HepG2 (cell line): Measurements from ENCODE around the gene OTUB2. TPM values are rescaled to one million over a fixed set of nuclear protein-coding genes. Genes with fewer than 3 reads are reported as not detected.

Experiments
- ASH2L ChIP-seq: fragments of 300-600, 200-600 bp; sonication (generic); IDR thresholded peaks from 2 replicates; pipeline ENCODE4 v1.7.0; 2017; ENCODE audit warnings: low read depth, mild to moderate bottlenecking, moderate library complexity, mixed read lengths, low read length; ENCODE audit not compliant: insufficient read length
- GABPB1 ChIP-seq: IDR thresholded peaks from 2 replicates; pipeline ENCODE4 v1.6.1; 2016; ENCODE audit warnings: mild to moderate bottlenecking, missing genetic modification reagents, moderate library complexity, missing compliant biosample characterization
- KLF12 ChIP-seq: sonication (generic); formaldehyde crosslinking; IDR thresholded peaks from 2 replicates; pipeline ENCODE4 v1.4.0; 2020; ENCODE audit warnings: missing genetic modification reagents, borderline replicate concordance
- MED1 ChIP-seq: sonication (generic); formaldehyde crosslinking; IDR thresholded peaks from 2 replicates; pipeline ENCODE4 v1.4.0; 2020; ENCODE audit warnings: missing genetic modification reagents
- PRPF4 ChIP-seq: fragments of 200-400 bp; formaldehyde crosslinking; IDR thresholded peaks from 2 replicates; pipeline ENCODE4 v1.6.1; 2016; ENCODE audit warnings: low read length, low read depth; ENCODE audit not compliant: poor library complexity, severe bottlenecking
- SP4 ChIP-seq: sonication (generic); formaldehyde crosslinking; IDR thresholded peaks from 2 replicates; pipeline ENCODE4 v1.8.1; 2023; ENCODE audit warnings: mild to moderate bottlenecking, missing genetic modification reagents
- ZNF644 ChIP-seq: IDR thresholded peaks from 2 replicates; pipeline ENCODE4 v1.6.1; 2016; ENCODE audit warnings: low read depth
- ZZZ3 ChIP-seq: sonication (generic); formaldehyde crosslinking; IDR thresholded peaks from 2 replicates; pipeline ENCODE4 v1.4.0; 2020; ENCODE audit warnings: missing genetic modification reagents, mild to moderate bottlenecking, borderline replicate concordance
- polyA plus RNA-seq, 8 experiments: library from polyadenylated mRNA; depleted of rRNA in 3 of 8; stranded (reverse) in 7 of 8; unstranded in 1 of 8; fragments of >200 nt; fragmentation: Illumina TruSeq in 4 of 8; extraction: Trizol in 4 of 8; gene quantifications; 2 replicates each; pipeline versions ENCODE4 v1.2.1 to v1.2.3, GENCODE V29; 2011 to 2016; ENCODE audit warnings: low read depth in 4 of 8, missing spikeins in 1 of 8, mixed read lengths in 1 of 8; ENCODE audit not compliant: insufficient read depth in 1 of 8
- total RNA-seq, 5 experiments: library from RNA; depleted of rRNA; stranded (reverse); fragments of >200 nt; fragmentation: Illumina TruSeq; extraction: Trizol; gene quantifications; 2 replicates each; pipeline ENCODE4 v1.2.3, GENCODE V29; 2016; ENCODE audit warnings: low read depth in 1 of 5
- TF ChIP-seq, protein P1 (sequence below): sonication (generic); formaldehyde crosslinking; IDR thresholded peaks from 2 replicates; pipeline ENCODE4 v1.4.0; 2020; ENCODE audit warnings: missing genetic modification reagents
- TF ChIP-seq, protein P2 (sequence below): sonication (generic); formaldehyde crosslinking; IDR thresholded peaks from 2 replicates; pipeline ENCODE4 v1.4.0; 2020; ENCODE audit warnings: missing genetic modification reagents
- TF ChIP-seq, protein P3 (sequence below): sonication (generic); formaldehyde crosslinking; IDR thresholded peaks from 2 replicates; pipeline ENCODE4 v1.4.0; 2020; ENCODE audit warnings: missing genetic modification reagents, borderline replicate concordance
- TF ChIP-seq, protein P4 (sequence below), 2 experiments: IDR thresholded peaks; 2 replicates each; pipeline ENCODE4 v1.6.1; 2011 to 2012; ENCODE audit warnings: low read length in 2 of 2, borderline replicate concordance in 1 of 2, low read depth in 1 of 2, mild to moderate bottlenecking in 1 of 2, moderate library complexity in 1 of 2
- TF ChIP-seq, protein P5 (sequence below): sonication (generic); formaldehyde crosslinking; IDR thresholded peaks from 2 replicates; pipeline ENCODE4 v1.8.0; 2022; ENCODE audit warnings: mild to moderate bottlenecking, missing genetic modification reagents

The OTUB2 gene
- total and polyA plus RNA-seq, 2 of the 13 experiments (the other 11 are each of a cell fraction or from before 2014, with no cell fraction given) = 2.2 to 2.4 TPM

DNA sequence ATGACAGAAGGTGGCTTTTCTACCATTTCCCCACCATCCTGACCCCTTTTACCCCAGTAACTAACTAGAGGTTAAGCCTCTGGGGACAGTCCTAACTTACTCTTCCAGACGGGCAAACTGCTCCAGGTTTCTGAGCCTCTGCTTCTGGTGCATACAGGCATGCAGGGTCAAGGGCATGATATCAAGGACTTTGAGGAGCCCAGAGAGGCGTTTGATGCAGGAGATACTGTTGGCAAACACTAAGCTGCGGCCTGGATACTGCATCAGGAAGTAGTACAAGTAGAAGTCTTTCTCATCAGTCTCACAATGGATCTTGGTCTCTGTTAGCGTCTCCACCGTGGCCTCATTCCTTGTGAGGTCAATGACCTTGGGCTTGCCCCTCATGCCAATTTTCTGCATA, 33.9 kb downstream of the OTUB2 start (continued):
- TF ChIP-seq, protein P1, sequence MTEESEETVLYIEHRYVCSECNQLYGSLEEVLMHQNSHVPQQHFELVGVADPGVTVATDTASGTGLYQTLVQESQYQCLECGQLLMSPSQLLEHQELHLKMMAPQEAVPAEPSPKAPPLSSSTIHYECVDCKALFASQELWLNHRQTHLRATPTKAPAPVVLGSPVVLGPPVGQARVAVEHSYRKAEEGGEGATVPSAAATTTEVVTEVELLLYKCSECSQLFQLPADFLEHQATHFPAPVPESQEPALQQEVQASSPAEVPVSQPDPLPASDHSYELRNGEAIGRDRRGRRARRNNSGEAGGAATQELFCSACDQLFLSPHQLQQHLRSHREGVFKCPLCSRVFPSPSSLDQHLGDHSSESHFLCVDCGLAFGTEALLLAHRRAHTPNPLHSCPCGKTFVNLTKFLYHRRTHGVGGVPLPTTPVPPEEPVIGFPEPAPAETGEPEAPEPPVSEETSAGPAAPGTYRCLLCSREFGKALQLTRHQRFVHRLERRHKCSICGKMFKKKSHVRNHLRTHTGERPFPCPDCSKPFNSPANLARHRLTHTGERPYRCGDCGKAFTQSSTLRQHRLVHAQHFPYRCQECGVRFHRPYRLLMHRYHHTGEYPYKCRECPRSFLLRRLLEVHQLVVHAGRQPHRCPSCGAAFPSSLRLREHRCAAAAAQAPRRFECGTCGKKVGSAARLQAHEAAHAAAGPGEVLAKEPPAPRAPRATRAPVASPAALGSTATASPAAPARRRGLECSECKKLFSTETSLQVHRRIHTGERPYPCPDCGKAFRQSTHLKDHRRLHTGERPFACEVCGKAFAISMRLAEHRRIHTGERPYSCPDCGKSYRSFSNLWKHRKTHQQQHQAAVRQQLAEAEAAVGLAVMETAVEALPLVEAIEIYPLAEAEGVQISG (CRISPR knock-in tag) = 0 out of 2 replicates have a peak, but pooled peaks have one; percentile 21
- TF ChIP-seq GABPB1 (CRISPR knock-in tag) (no peak), ASH2L (peak; percentile 32), SP4 (CRISPR knock-in tag) (no peak), MED1 (CRISPR knock-in tag) (0 out of 2 replicates have a peak, but pooled peaks have one; percentile 44), ZNF644 (CRISPR knock-in tag) (no peak), ZZZ3 (no peak), KLF12 (no peak), PRPF4 (no peak)
- TF ChIP-seq, protein P2, sequence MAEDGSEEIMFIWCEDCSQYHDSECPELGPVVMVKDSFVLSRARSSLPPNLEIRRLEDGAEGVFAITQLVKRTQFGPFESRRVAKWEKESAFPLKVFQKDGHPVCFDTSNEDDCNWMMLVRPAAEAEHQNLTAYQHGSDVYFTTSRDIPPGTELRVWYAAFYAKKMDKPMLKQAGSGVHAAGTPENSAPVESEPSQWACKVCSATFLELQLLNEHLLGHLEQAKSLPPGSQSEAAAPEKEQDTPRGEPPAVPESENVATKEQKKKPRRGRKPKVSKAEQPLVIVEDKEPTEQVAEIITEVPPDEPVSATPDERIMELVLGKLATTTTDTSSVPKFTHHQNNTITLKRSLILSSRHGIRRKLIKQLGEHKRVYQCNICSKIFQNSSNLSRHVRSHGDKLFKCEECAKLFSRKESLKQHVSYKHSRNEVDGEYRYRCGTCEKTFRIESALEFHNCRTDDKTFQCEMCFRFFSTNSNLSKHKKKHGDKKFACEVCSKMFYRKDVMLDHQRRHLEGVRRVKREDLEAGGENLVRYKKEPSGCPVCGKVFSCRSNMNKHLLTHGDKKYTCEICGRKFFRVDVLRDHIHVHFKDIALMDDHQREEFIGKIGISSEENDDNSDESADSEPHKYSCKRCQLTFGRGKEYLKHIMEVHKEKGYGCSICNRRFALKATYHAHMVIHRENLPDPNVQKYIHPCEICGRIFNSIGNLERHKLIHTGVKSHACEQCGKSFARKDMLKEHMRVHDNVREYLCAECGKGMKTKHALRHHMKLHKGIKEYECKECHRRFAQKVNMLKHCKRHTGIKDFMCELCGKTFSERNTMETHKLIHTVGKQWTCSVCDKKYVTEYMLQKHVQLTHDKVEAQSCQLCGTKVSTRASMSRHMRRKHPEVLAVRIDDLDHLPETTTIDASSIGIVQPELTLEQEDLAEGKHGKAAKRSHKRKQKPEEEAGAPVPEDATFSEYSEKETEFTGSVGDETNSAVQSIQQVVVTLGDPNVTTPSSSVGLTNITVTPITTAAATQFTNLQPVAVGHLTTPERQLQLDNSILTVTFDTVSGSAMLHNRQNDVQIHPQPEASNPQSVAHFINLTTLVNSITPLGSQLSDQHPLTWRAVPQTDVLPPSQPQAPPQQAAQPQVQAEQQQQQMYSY (CRISPR knock-in tag) = peak; percentile 98
- TF ChIP-seq, protein P3, sequence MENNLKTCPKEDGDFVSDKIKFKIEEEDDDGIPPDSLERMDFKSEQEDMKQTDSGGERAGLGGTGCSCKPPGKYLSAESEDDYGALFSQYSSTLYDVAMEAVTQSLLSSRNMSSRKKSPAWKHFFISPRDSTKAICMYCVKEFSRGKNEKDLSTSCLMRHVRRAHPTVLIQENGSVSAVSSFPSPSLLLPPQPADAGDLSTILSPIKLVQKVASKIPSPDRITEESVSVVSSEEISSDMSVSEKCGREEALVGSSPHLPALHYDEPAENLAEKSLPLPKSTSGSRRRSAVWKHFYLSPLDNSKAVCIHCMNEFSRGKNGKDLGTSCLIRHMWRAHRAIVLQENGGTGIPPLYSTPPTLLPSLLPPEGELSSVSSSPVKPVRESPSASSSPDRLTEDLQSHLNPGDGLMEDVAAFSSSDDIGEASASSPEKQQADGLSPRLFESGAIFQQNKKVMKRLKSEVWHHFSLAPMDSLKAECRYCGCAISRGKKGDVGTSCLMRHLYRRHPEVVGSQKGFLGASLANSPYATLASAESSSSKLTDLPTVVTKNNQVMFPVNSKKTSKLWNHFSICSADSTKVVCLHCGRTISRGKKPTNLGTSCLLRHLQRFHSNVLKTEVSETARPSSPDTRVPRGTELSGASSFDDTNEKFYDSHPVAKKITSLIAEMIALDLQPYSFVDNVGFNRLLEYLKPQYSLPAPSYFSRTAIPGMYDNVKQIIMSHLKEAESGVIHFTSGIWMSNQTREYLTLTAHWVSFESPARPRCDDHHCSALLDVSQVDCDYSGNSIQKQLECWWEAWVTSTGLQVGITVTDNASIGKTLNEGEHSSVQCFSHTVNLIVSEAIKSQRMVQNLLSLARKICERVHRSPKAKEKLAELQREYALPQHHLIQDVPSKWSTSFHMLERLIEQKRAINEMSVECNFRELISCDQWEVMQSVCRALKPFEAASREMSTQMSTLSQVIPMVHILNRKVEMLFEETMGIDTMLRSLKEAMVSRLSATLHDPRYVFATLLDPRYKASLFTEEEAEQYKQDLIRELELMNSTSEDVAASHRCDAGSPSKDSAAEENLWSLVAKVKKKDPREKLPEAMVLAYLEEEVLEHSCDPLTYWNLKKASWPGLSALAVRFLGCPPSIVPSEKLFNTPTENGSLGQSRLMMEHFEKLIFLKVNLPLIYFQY (CRISPR knock-in tag) = no peak
- TF ChIP-seq, protein P4, sequence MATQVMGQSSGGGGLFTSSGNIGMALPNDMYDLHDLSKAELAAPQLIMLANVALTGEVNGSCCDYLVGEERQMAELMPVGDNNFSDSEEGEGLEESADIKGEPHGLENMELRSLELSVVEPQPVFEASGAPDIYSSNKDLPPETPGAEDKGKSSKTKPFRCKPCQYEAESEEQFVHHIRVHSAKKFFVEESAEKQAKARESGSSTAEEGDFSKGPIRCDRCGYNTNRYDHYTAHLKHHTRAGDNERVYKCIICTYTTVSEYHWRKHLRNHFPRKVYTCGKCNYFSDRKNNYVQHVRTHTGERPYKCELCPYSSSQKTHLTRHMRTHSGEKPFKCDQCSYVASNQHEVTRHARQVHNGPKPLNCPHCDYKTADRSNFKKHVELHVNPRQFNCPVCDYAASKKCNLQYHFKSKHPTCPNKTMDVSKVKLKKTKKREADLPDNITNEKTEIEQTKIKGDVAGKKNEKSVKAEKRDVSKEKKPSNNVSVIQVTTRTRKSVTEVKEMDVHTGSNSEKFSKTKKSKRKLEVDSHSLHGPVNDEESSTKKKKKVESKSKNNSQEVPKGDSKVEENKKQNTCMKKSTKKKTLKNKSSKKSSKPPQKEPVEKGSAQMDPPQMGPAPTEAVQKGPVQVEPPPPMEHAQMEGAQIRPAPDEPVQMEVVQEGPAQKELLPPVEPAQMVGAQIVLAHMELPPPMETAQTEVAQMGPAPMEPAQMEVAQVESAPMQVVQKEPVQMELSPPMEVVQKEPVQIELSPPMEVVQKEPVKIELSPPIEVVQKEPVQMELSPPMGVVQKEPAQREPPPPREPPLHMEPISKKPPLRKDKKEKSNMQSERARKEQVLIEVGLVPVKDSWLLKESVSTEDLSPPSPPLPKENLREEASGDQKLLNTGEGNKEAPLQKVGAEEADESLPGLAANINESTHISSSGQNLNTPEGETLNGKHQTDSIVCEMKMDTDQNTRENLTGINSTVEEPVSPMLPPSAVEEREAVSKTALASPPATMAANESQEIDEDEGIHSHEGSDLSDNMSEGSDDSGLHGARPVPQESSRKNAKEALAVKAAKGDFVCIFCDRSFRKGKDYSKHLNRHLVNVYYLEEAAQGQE (IDR thresholded peaks at IDR 0.05; ENCODE audit: borderline replicate concordance in 1 of 2, low read depth in 1 of 2, low read length in 2 of 2) = no peak
- TF ChIP-seq, protein P5, sequence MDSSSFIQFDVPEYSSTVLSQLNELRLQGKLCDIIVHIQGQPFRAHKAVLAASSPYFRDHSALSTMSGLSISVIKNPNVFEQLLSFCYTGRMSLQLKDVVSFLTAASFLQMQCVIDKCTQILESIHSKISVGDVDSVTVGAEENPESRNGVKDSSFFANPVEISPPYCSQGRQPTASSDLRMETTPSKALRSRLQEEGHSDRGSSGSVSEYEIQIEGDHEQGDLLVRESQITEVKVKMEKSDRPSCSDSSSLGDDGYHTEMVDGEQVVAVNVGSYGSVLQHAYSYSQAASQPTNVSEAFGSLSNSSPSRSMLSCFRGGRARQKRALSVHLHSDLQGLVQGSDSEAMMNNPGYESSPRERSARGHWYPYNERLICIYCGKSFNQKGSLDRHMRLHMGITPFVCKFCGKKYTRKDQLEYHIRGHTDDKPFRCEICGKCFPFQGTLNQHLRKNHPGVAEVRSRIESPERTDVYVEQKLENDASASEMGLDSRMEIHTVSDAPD (CRISPR knock-in tag) = no peak
